T-helper 9 cell (primary cell): ENCODE measurements around the gene ATP8B4.
"Not testable (repeated sequence)": the region's sequence is repeated elsewhere in the genome, so short reads cannot be mapped to it uniquely, and the experiment has no call there.

Source experiments
- DNase-seq: peaks from one replicate; pipeline ENCODE4 v3.0.0-alpha.2; 2020

Gene ATP8B4

GRCh38 chr15:50140098-50140497 lies 21.1 kb upstream of the ATP8B4 start:
- DNase-seq = no peak

GRCh38 chr15:50138391-50138790 lies 19.4 kb upstream of the ATP8B4 start:
- DNase-seq = no peak

- DNase-seq = no peak
Observed at GRCh38 chr15:50137893-50138292, 18.9 kb upstream of the ATP8B4 start.

GRCh38 chr15:50137330-50137761 lies 18.3 kb upstream of the ATP8B4 start:
- no peak for DNase-seq

GRCh38 chr15:50135031-50135551 lies 16.1 kb upstream of the ATP8B4 start:
- no peak for DNase-seq

GRCh38 chr15:50134524-50135024 lies 15.5 kb upstream of the ATP8B4 start:
- DNase-seq = no peak

GRCh38 chr15:50132251-50132984 lies 13.4 kb upstream of the ATP8B4 start:
- not testable (repeated sequence) for DNase-seq

GRCh38 chr15:50131617-50132016 lies 12.6 kb upstream of the ATP8B4 start:
- DNase-seq = no peak

GRCh38 chr15:50128266-50128665 lies 9.2 kb upstream of the ATP8B4 start:
- DNase-seq = no peak

GRCh38 chr15:50127255-50127777 lies 8.3 kb upstream of the ATP8B4 start:
- no peak for DNase-seq

GRCh38 chr15:50126072-50126471 lies 7.0 kb upstream of the ATP8B4 start:
- DNase-seq = no peak

- DNase-seq = no peak
Observed at GRCh38 chr15:50124631-50125030, 5.6 kb upstream of the ATP8B4 start.

- no peak for DNase-seq
Observed at GRCh38 chr15:50123861-50124557, 5.0 kb upstream of the ATP8B4 start.

- DNase-seq = no peak
Observed at GRCh38 chr15:50120729-50121128, 1.7 kb upstream of the ATP8B4 start.

- DNase-seq = no peak
Observed at GRCh38 chr15:50117431-50118027, 1.5 kb downstream of the ATP8B4 start.

GRCh38 chr15:50116477-50116876 lies 2.6 kb downstream of the ATP8B4 start:
- no peak for DNase-seq

GRCh38 chr15:50113992-50114780 lies 4.8 kb downstream of the ATP8B4 start:
- no peak for DNase-seq

- no peak for DNase-seq
Observed at GRCh38 chr15:50113187-50113505, 5.9 kb downstream of the ATP8B4 start.

- no peak for DNase-seq
Observed at GRCh38 chr15:50112488-50113186, 6.4 kb downstream of the ATP8B4 start.

GRCh38 chr15:50110285-50110684 lies 8.7 kb downstream of the ATP8B4 start:
- no peak for DNase-seq

- DNase-seq = no peak
Observed at GRCh38 chr15:50109076-50109987, 9.7 kb downstream of the ATP8B4 start.
